OCI-LY7 (cell line): ENCODE measurements around the gene PRKG1.

Experiments
- CTCF ChIP-seq: fragments of 200-600 bp; sonication (generic); conservative IDR thresholded peaks from 2 replicates; pipeline ENCODE4 v1.5.1; 2014; ENCODE audit warnings: mild to moderate bottlenecking, antibody characterized with exemption, low read length, moderate library complexity, mixed read lengths
- EZH2phosphoT487 ChIP-seq: fragments of 200-600 bp; sonication (generic); IDR thresholded peaks from 2 replicates; pipeline ENCODE4 v1.6.1; 2018; ENCODE audit warnings: low read depth, borderline replicate concordance, mild to moderate bottlenecking, mixed run types, antibody characterized with exemption, low read length, moderate library complexity, mixed read lengths

- TF ChIP-seq CTCF (no peak), EZH2phosphoT487 (no peak)
These were observed 1239.9 kb downstream of the PRKG1 start, which contains the start of gene DKK1 for GRCh38 chr10:52313933-52314821.
